ENCODE data around the gene NUTM1.

The NUTM1 gene

DNA sequence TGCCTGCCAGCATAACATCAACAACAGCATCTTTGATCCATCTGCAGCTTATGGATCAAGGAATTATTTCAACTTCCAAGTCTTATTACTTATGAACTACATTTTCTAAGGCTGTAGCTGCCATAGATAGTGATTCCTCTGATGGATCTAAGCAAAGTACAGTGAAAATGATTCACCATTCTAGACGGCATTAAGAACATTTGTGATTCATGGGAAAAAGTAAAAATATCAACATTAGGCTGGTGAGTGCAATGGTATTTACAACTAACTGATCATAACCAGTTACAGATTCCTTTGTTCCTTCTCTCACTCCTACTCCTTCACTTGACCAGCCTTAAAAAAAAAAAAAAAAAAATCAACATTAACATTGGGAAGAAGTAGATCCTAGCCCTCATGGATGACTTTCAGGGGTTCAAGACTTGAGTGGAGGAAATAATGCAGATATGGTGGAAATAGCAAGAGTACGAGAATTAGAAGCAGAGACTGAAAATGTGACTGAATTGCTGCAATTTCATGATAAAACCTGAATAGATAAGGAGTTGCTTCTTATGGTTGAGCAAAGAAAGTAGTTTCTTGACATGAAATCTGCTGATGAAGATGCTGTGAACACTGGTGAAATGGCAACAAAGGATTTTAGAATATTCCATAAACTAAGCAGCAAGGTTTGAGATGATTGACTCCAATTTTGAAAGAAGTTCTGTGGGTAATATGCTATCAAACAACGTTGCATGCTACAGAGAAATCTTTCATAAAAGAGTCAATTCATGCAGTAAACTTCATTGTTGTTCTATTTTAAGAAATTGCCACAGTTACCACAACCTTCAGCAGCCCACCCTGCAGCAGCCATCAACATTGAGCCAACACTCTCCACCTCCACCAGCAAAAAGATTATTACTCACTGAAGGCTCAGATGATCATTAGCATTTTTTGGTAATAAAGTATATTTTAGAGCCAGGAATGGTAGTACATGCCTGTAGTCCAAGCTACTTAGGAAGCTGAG is 28.3 kb upstream of the NUTM1 start:
- H3K4me3 ChIP-seq (ENCODE audit: severe bottlenecking): no peak overlapping the region
- no peaks in the 10 kb centered on the region for H3K9me3 ChIP-seq (ENCODE audit: severe bottlenecking)
- TF ChIP-seq, protein P1, sequence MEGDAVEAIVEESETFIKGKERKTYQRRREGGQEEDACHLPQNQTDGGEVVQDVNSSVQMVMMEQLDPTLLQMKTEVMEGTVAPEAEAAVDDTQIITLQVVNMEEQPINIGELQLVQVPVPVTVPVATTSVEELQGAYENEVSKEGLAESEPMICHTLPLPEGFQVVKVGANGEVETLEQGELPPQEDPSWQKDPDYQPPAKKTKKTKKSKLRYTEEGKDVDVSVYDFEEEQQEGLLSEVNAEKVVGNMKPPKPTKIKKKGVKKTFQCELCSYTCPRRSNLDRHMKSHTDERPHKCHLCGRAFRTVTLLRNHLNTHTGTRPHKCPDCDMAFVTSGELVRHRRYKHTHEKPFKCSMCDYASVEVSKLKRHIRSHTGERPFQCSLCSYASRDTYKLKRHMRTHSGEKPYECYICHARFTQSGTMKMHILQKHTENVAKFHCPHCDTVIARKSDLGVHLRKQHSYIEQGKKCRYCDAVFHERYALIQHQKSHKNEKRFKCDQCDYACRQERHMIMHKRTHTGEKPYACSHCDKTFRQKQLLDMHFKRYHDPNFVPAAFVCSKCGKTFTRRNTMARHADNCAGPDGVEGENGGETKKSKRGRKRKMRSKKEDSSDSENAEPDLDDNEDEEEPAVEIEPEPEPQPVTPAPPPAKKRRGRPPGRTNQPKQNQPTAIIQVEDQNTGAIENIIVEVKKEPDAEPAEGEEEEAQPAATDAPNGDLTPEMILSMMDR (IDR thresholded peaks at IDR 0.05; ENCODE audit: poor library complexity, severe bottlenecking): no peak
- ATAC-seq (ENCODE audit: low read depth): no peak
- no peaks in the 10 kb centered on the region for H3K27me3 ChIP-seq (ENCODE audit: insufficient read depth, poor library complexity, severe bottlenecking)
- H3K36me3 ChIP-seq (ENCODE audit: low read depth): no peaks in the 10 kb centered on the region
- peaks cover 15% of the 10 kb centered on the region for H3K4me1 ChIP-seq (ENCODE audit: insufficient read depth, poor library complexity, severe bottlenecking)
- no peak for DNase-seq (ENCODE audit: low spot score)
- H3K27ac ChIP-seq (ENCODE audit: poor library complexity, severe bottlenecking): no peak overlapping the region

DNA sequence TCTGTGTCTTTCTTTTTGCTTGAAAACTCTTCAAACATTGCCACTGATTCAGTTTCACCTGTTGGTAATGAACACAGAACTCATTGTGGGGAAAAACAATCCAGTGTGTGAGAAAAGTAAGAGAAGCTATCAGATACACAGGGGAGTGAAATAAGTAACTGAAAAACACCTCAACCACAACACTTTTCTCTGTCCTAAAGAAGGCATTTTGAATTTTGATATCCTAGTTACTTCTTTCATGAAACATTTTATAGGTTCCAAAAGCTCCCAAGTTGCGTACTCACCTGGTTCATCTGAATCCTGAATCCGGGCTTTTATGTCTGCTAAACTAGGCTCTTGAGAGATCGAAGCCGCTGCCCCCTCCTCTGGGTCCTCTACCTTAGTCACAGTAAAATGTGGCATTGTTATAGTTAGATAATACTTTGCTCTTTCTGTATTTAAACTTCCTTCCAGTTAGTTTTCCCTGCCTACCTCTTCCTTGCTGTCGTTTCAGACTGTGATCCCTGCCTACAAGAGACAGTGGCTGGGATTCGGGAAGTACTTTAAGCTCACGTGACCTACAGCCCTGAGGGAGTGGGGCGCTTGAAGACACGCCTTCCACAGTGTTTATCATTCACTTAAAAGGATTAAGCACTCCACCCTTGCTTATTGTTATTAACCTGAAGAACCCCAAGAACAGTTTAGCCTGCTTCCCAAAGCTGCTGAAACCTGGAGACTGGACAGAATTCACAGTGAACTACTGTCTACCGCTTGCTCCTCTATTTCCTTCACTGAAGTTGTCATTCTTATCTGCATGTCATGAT is 24.6 kb upstream of the NUTM1 start:
- no peaks in the 10 kb centered on the region for H3K36me3 ChIP-seq (ENCODE audit: low read depth)
- H3K9me3 ChIP-seq (ENCODE audit: severe bottlenecking): no peaks in the 10 kb centered on the region
- no peak overlapping the region for H3K27ac ChIP-seq (ENCODE audit: poor library complexity, severe bottlenecking)
- DNase-seq (ENCODE audit: low spot score) (no peak), ATAC-seq (ENCODE audit: low read depth) (peak; percentile 97)
- H3K27me3 ChIP-seq (ENCODE audit: insufficient read depth, poor library complexity, severe bottlenecking): no peaks in the 10 kb centered on the region
- TF ChIP-seq, protein P1 (IDR thresholded peaks at IDR 0.05; ENCODE audit: poor library complexity, severe bottlenecking): no peak
- H3K4me3 ChIP-seq (ENCODE audit: severe bottlenecking): peak overlapping the region; percentile 36
- peaks cover 22% of the 10 kb centered on the region for H3K4me1 ChIP-seq (ENCODE audit: insufficient read depth, poor library complexity, severe bottlenecking)

DNA sequence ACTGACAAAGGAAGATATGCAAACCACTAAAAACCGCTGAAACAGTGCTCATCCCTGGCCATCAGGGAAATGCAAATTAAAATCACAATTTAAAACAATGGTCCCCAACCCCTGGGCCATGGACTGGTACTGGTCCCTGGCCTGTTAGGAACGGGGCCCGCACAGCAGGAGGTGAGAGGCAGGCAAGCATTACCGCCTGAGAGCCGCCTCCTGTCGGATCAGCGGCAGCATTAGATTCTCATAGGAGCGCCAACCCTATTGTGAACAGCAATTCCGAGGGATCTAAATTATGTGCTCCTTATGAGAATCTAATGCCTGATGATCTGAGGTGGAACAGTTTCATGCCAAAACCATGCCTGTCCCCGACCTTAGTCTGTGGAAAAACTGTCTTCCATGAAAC is 19.9 kb upstream of the NUTM1 start:
- Histone ChIP-seq H3K27ac (ENCODE audit: poor library complexity, severe bottlenecking) (no peak overlapping the region), H3K4me1 (ENCODE audit: insufficient read depth, poor library complexity, severe bottlenecking) (peaks cover 9% of the 10 kb centered on the region), H3K9me3 (ENCODE audit: severe bottlenecking) (no peaks in the 10 kb centered on the region), H3K4me3 (ENCODE audit: severe bottlenecking) (no peak overlapping the region), H3K36me3 (ENCODE audit: low read depth) (no peaks in the 10 kb centered on the region), H3K27me3 (ENCODE audit: insufficient read depth, poor library complexity, severe bottlenecking) (no peaks in the 10 kb centered on the region)
- no peak for DNase-seq (ENCODE audit: low spot score)
- no peak for ATAC-seq (ENCODE audit: low read depth)
- TF ChIP-seq, protein P1 (IDR thresholded peaks at IDR 0.05; ENCODE audit: poor library complexity, severe bottlenecking): no peak

DNA sequence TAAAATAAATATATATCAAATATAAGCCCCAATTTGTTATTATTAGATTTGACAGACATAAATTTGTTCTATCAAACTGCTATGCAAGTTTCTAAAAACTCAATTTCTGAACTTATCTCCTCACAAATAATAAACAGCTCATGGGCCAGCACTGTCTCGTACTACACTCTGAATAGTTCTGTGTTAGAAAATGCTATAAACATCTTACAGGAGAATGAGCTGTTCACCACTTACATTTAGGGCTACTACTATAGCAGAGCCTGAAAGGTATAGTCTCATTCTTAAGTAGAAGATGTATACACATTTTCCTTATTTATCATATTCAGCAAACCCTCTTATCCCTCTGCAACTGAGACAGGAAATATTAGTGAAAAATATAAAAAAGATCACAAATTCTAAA is 18.2 kb upstream of the NUTM1 start:
- TF ChIP-seq, protein P1 (IDR thresholded peaks at IDR 0.05; ENCODE audit: poor library complexity, severe bottlenecking): no peak

More for the DNA sequence above, 18.2 kb upstream of the NUTM1 start:
- ATAC-seq (ENCODE audit: low read depth): no peak
- H3K9me3 ChIP-seq (ENCODE audit: severe bottlenecking): no peaks in the 10 kb centered on the region
- DNase-seq (ENCODE audit: low spot score): no peak
- H3K4me1 ChIP-seq (ENCODE audit: insufficient read depth, poor library complexity, severe bottlenecking): peaks cover 6% of the 10 kb centered on the region
- H3K27ac ChIP-seq (ENCODE audit: poor library complexity, severe bottlenecking): no peak overlapping the region
- no peak overlapping the region for H3K4me3 ChIP-seq (ENCODE audit: severe bottlenecking)
- no peaks in the 10 kb centered on the region for H3K27me3 ChIP-seq (ENCODE audit: insufficient read depth, poor library complexity, severe bottlenecking)
- no peaks in the 10 kb centered on the region for H3K36me3 ChIP-seq (ENCODE audit: low read depth)
